HG03457 (cell line): ENCODE results near the gene CCDC24.

Experiments
- ATAC-seq: cut with Tn5 transposase; IDR thresholded peaks from one replicate; pipeline ENCODE4 v1.9.1; 2021; ENCODE audit warnings: moderate number of reproducible peaks; ENCODE audit not compliant: unreplicated experiment

CCDC24 gene

DNA sequence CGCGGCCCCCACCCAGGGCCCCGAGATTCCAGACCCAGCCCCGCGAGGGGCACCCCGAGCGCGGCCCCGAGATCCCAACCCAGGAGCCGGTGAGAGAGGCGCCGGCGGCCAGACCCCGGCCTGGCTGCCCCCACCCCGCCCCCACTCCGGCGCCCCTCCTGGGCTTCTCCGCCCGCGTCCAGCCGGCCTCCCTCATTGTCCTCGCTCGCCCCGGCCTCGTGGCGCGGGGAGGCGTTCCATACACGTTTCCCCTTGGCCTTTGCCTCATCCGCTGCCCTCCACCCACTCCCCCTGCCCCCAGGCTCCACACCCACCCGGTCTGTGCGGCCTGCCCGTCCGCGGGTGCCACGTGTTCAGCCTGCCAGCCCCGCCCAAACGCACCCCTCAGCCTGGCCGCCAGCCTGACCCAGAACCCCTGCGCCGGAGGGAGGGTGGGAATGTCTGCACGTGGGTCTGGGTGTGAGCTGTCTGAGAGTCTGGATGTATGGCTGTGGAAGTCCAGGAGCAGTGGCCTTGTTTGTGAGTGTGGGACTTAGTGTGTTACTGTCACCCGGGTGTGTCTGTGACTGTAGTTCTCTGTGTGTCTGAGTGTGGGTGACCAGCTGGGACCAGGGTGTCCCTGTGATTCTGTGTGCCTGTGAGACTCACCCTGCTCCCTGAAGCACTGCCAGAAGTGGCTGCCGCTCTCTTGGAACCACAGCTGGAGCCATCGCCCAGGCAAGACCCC lies 11.7 kb upstream of the CCDC24 start:
- no peak for ATAC-seq

DNA sequence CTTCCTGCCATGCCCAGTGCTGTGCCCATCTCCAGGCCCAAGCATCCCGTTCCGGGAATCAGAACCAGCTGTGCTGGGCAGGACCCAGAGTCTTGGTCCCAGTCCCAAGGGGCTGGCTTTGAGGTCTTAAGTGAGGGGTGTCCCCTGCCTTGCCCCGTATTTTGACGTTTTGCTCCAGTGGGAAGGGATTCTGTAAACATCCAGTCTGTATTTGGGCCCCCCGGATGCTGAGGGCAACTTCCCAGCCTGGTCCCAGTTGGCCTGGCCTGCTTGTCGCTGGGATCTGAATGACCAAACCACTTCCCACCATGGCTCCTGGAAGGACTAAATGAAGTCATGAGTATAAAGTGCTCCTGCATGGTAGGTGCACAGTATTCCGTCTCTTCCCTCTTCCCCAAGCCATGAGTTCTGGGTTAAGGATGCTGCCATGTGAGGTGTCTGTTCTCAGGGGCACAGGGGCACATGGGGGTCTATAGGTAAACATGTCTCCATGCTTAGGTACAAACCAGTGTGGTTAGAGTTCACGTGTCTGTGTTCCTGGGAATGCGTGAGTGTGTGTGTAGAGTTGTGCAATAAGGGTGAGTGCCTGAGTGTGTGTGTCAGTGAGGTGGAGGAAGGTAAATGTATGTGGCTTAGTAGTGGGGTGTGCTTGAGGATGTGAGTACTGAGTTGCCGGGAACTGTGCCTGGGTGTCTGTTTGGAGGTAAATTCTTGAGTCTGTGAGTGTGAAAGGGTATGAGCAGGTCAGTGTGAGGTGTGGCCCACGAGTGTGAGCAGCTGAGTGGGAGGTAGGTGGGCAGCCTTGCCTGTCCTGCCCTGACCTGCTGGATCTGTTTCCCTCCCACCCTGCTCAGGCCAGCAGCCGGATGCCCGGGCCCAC lies 10.9 kb upstream of the CCDC24 start:
- ATAC-seq: no peak

DNA sequence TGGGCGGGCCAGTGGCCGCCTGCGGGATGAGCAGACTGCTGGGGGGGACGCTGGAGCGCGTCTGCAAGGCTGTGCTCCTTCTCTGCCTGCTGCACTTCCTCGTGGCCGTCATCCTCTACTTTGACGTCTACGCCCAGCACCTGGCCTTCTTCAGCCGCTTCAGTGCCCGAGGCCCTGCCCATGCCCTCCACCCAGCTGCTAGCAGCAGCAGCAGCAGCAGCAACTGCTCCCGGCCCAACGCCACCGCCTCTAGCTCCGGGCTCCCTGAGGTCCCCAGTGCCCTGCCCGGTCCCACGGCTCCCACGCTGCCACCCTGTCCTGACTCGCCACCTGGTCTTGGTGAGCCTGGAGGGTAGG lies 10.3 kb upstream of the CCDC24 start:
- ATAC-seq: no peak

DNA sequence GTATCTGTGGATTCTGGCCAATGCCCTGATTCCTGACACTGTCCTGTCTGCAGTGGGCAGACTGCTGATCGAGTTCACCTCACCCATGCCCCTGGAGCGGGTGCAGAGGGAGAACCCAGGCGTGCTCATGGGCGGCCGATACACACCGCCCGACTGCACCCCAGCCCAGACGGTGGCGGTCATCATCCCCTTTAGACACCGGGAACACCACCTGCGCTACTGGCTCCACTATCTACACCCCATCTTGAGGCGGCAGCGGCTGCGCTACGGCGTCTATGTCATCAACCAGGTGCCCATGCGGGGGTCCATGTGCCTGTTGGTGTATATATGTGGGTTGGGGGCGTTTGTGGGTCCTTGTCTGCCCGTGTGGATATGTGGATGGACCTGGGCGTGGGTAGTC lies 9.8 kb upstream of the CCDC24 start:
- ATAC-seq: no peak

DNA sequence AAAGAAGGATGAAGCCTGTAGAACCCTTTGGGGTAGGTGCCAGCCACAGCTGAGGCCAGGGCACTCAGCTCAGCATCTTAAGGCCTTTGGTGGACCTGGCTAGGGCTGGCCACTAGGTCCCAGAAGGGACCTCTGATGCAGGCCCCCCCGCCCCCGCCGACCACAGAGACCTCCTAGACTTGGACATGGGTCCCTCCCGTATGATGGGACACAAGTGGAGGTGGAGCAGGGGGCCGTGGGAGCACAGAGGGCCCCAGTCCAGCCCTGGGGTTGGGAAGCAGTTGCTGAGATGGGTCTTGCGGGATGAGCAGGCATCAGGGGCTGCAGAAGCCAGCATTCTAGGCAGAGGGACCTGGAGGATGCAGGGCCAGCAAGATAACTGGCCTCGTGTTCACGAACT lies 9.2 kb upstream of the CCDC24 start:
- no peak for ATAC-seq

DNA sequence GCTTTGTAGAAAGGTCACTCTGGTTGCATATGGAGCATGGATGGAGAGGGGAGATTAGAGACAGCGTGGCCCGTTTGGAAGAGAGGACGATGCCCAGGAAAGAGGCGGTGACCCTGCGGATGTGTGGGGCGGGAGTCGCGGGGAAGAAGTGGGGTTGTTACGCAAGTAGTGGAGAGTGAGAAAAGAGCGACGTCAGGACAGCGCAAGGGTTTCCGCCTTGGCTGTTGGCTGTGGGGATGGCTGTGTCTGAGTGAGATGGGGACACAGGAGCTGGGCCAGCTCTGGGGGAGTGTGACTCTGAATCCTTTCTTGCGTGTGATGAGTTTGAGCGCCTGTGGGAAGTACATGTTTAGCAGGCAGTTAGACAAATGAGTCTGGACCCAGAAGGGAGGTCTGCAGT lies 8.6 kb upstream of the CCDC24 start:
- no peak for ATAC-seq

DNA sequence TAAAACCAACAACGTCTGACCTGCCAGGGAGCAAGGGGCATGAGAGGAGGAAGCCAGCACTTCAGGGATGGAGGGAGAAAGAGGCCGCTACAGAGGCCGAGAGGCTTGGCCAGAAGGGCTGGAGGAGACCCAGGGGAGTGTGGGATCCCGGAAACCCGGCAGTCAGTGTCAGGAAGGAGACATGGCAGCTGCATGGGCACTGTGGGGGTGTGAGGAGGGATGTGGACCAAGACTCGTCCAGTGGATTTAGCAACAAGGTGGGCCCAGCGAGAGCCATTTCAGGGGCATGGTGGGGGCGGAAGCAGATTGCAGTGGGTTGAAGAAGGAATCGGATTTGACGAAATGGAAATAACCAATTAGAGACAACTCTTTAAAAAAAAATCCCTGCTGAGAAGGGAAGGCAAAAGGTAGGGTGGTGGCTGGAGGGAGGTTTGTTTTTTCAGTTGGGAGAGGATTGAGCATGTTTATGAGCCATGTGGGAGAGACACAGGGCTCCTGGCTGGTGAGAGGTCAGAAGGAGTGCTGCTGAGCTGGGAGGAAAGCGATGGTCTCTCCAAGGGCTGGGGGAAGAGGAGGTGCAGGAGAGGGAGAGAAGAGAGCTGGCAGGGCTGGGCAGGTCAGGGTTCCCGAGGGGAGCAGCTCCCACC lies 8.0 kb upstream of the CCDC24 start:
- no peak for ATAC-seq

DNA sequence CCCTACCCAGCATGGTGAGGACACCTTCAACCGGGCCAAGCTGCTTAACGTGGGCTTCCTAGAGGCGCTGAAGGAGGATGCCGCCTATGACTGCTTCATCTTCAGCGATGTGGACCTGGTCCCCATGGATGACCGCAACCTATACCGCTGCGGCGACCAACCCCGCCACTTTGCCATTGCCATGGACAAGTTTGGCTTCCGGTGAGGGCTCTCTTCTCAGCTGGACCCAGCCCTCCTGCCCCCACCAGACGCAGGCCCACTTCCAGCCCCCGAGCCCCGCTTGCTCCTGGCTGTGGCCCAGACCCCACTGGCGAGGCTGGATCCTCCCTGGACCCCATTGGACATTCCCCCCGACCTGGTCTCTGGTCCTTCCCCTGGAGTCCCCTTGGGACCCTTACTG lies 6.5 kb upstream of the CCDC24 start:
- no peak for ATAC-seq

DNA sequence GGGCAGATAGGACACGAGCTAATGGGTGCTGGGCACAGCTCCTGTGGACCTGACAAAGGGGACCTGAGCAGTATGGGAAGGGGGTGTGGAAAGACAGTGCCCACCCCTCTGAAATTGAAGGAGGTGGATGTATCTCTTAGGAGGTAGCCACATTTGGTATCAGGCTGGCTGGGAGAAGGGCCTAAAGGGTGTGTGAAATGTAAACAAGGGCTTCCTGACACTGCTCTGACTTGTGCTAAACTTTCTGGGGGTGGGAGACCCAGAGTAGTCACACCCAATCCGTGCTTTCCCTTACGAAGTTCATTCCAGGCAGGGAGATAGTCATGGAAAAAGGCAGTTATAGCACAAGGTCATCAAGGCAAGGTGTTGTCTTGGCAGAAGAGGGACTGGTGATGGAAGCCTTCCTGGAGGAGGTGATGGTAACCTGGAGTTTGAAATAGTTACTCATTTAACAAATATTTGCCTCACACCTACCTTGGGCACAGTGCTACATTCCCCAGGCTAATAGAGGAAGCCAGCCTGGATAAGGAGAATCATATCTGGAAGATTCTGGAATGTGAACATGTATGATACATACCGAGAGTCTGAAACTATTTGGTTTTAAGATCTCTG lies 5.3 kb upstream of the CCDC24 start:
- no peak for ATAC-seq

DNA sequence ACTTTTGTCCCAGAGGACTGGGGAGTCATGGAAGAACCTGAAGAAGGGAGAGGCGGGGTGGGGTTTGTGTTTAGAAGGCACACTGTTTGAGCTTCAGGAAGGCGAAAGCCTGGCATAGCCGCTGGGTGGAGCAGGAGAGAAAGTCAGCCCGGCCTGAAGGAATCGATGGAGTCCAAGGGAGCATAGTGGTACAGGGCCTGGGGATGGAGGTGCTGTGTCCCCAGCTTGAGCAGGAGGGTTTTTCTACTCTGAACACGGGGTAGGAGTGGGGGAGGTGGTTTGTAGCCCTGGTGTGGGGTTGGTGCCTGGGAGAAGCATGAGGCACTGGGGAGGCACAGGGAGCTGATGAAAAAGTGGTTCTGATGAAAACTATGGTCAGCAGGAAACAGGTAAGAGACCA lies 4.7 kb upstream of the CCDC24 start:
- ATAC-seq: no peak

DNA sequence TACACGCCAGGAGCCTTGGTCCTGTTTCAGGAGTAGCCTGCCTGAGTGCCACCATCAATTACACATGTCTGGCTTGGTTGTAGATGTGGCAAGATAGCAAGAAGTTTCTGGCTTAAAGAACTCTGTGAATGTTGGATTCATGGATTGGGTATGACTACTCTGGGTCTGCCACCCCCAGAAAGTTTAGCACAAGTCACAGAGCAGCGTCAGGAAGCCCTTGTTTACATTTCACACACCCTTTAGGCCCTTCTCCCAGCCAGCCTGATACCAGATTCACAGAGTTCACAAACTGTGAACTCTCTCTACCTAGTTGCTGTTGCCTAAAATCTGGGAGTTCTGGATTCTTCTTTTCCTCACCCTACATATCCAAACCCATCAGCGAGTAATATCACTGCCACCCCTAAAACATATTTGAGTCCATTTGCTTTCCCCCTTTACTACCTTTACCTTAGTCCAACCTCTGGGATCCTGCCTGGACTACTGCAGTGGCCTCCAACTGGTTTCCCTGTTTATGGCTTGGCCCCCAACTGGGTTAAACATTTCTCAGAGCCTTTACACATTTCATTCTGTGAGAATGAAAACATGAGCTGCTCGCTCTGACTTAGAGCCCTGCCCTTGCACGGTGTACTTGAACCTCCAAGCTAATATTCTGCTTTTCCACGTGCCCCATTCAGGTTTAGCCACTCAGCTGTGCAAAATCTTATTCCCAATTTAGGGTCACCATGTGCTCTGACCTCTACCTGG lies 4.1 kb upstream of the CCDC24 start:
- no peak for ATAC-seq

DNA sequence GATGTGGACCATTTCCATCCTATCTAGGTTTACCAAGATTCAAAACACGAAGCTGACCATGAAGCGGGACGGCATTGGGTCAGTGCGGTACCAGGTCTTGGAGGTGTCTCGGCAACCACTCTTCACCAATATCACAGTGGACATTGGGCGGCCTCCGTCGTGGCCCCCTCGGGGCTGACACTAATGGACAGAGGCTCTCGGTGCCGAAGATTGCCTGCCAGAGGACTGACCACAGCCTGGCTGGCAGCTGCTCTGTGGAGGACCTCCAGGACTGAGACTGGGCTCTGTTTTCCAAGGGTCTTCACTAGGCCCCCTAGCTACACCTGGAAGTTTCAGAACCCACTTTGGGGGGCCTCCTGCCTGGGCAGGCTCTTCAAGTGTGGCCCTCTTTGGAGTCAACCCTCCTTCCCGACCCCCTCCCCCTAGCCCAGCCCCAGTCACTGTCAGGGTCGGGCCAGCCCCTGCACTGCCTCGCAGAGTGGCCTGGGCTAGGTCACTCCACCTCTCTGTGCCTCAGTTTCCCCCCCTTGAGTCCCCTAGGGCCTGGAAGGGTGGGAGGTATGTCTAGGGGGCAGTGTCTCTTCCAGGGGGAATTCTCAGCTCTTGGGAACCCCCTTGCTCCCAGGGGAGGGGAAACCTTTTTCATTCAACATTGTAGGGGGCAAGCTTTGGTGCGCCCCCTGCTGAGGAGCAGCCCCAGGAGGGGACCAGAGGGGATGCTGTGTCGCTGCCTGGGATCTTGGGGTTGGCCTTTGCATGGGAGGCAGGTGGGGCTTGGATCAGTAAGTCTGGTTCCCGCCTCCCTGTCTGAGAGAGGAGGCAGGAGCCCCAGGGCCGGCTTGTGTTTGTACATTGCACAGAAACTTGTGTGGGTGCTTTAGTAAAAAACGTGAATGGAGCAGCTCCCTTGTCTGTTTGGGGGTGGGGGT lies 864 bp upstream of the CCDC24 start:
- ATAC-seq: no peak

DNA sequence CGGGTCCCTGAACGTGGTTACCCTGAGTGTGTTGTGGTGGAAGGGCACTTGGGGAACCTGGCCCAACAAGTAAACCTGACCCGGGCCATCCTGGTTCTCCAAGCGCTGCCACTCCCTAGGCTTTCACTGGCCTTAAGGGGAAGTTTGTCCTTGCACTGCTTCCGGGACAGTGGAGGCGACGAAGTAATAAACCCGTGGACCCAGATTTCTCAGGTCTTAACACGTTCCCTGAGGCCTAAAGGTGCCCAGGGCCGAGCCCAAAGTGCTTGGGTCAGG lies 261 bp upstream of the CCDC24 start:
- no peak for ATAC-seq

DNA sequence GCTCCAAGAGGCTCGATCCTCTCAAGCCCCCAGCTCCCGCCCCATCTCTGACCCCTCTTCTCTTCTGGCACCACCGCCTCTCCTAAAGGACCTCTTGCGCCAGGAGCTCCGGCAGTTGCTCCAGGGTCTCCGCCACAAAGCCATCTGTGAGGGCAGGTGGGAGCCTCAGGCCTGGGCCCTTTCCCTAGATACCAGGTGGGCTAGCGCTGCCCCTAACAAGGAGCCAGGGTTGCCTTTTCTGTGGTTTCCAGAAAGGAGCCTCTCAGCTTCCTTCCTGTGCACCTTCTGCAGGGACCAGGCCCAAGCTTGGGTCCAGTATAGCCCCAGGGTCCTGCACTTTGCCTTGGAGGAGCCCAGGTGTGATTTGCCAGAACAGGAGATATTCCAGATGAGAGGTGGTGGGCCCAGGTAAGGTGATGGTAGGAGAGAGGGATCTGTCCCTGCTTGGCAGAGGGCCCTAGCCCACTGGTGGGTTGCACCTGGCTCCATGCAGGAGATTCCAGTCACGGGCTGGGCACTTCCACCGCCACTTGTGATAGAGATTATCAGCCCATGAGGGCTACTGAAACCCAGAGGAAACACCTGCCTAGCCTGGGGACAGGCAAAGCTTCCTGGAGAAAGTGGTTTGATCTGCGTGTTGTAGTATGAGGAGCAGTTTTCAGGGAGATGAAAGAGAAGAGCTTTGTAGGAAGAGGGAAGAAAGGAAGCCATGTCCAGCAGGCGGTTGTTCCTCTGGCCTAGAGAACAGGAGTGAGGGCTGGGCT lies 1.0 kb downstream of the CCDC24 start:
- ATAC-seq: no peak

DNA sequence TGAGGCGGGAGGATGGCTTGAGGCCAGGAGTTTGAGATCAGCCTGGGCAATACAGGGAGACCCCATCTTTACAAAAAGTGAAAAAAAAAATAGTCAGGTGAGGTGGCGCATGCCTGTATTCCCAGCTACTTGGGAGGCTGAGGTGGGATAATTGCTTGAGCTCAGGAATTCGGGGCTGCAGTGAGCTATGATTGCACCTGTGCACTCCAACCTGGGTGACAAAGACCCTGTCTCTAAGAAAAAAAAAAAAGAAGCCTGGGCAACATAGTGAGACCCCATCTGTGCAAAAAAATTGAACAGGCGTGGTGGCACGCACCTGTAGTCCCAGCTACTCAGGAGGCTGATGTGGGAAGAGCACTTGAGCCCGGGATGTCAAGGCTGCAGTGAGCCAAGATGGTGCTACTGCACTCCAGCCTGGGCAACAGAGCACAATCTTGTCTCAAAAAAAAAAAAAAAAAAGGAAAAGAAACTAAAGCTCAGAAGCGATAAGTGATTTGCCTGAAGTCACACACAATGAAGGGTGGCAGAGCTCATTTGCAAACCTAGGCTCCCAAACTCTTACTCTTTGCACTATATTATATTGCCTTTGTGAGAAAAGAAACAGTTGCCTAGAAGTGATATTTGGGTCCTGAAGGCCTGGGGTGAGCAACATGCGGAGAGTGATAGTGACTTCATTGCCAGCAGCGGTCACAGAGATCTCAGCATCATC lies 2.0 kb downstream of the CCDC24 start:
- ATAC-seq: no peak

DNA sequence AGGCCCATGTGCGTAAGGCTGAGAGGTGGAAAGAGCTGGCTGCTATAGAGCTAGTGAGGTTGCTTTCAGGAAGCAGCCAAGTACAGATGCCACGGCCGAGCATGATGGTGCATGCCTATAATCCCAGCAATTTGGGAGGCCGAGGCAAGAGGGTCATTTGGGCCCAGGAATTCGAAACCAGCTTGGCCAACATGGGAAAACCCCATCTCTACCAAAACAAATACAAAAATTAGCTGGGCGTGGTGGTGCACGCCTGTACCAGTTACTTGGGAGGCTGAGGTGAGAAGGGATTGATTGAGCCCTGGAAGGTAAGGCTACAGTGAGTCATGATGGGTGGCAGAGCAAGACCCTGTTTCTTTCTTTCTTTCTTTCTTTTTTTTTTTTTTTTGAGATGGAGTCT lies 2.7 kb downstream of the CCDC24 start:
- ATAC-seq: no peak

DNA sequence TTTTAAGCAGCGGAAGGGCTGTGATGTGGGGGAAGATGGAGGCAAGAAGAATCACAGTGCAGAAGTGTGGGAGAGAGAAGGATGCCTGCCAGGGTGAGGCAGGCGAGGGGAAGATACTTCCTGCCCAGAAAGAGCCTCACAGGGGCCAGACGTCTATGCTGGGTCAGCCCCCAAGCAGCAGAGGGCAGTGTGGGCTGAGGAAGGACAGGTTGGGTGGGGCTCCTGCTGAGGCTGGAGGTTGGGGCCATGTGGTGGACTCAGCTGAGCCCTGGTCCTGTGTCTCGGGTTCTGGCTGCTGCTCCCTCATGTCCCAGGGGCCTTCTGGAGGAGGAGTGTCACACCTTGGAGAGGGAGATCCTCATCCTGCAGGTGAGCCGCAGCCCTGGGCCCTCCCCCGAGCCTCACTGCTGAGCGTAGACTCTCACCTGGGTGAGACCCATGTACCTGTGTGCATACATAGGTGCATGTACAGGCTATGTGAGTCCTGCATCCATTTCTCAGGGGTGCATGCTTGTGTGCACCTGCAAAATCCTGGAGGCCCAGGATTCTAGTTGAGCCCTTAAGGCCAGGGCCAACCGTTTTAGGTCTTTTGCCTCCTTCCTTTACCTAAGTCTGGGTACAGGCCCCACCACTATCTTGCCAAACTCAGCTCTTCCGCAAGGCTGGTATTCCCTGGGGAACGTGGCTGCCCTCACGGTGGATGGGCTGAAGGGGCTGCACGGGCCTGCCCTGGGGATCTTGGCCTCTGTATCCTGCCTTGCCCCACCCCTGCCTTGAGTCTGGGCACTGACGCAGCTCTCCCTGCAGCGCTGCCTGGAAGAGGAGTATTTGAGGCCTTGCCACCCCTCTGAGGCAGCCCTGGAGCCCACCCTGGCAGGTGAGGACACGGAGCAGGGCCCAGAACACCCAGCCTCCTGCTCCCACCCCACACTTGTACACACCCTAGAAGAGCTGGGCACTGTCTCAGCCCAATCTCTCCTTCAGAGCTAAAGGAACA lies 3.7 kb downstream of the CCDC24 start:
- no peak for ATAC-seq
